ENCODE measurements around the gene PLPPR3.

GRCh38 chr19:769616-770015, 52.1 kb downstream of the PLPPR3 start:
- TF ChIP-seq POLR2A (IDR thresholded peaks at IDR 0.05) = no peak
- no peak for TF ChIP-seq CTCF (IDR thresholded peaks at IDR 0.05)
- TF ChIP-seq POLR2AphosphoS5 (IDR thresholded peaks at IDR 0.05; ENCODE audit: insufficient read depth in 1 of 2, low read depth in 1 of 2) = no peak

Measured in vagina (tissue), 2 donors.